Measurements from ENCODE around the gene RGS6.
"Not testable (repeated sequence)": the region's sequence is repeated elsewhere in the genome, so short reads cannot be mapped to it uniquely, and the experiment has no call there.

RGS6 gene

GRCh38 chr14:71932229-71932981, at the start of gene RGS6:
RGS6 (plus strand) TSS chr14:71932429.
- DNase-seq (ENCODE audit: low read depth in 2 of 2, low spot score in 1 of 2): no peak

- DNase-seq (ENCODE audit: low read depth in 2 of 2, low spot score in 1 of 2): no peak
These were observed 49.1 kb upstream of the RGS6 start for GRCh38 chr14:71883094-71883493.

GRCh38 chr14:71885301-71885700, 46.9 kb upstream of the RGS6 start:
- DNase-seq (ENCODE audit: low read depth in 2 of 2, low spot score in 1 of 2): no peak

GRCh38 chr14:71887802-71888201, 44.4 kb upstream of the RGS6 start:
- not testable (repeated sequence) for DNase-seq (ENCODE audit: low read depth in 2 of 2, low spot score in 1 of 2)

GRCh38 chr14:71890541-71890940, 41.7 kb upstream of the RGS6 start:
- no peak for DNase-seq (ENCODE audit: low read depth in 2 of 2, low spot score in 1 of 2)

- DNase-seq (ENCODE audit: low read depth in 2 of 2, low spot score in 1 of 2): no peak
These were observed 41.0 kb upstream of the RGS6 start for GRCh38 chr14:71891185-71891584.

- no peak for DNase-seq (ENCODE audit: low read depth in 2 of 2, low spot score in 1 of 2)
These were observed 40.3 kb upstream of the RGS6 start for GRCh38 chr14:71891970-71892369.

- no peak for DNase-seq (ENCODE audit: low read depth in 2 of 2, low spot score in 1 of 2)
These were observed 27.2 kb upstream of the RGS6 start for GRCh38 chr14:71905031-71905430.

GRCh38 chr14:71905860-71906259, 26.4 kb upstream of the RGS6 start:
- no peak for DNase-seq (ENCODE audit: low read depth in 2 of 2, low spot score in 1 of 2)

- DNase-seq (ENCODE audit: low read depth in 2 of 2, low spot score in 1 of 2): no peak
These were observed 24.3 kb upstream of the RGS6 start for GRCh38 chr14:71907793-71908515.

GRCh38 chr14:71911669-71912068, 20.6 kb upstream of the RGS6 start:
- DNase-seq (ENCODE audit: low read depth in 2 of 2, low spot score in 1 of 2): no peak

GRCh38 chr14:71913342-71913741, 18.9 kb upstream of the RGS6 start:
- DNase-seq (ENCODE audit: low read depth in 2 of 2, low spot score in 1 of 2): no peak

GRCh38 chr14:71918955-71919354, 13.3 kb upstream of the RGS6 start:
- DNase-seq (ENCODE audit: low read depth in 2 of 2, low spot score in 1 of 2): no peak

- no peak for DNase-seq (ENCODE audit: low read depth in 2 of 2, low spot score in 1 of 2)
These were observed 8.7 kb upstream of the RGS6 start for GRCh38 chr14:71923513-71923912.

GRCh38 chr14:71931492-71932228, 569 bp upstream of the RGS6 start:
- DNase-seq (ENCODE audit: low read depth in 2 of 2, low spot score in 1 of 2): no peak

- no peak for DNase-seq (ENCODE audit: low read depth in 2 of 2, low spot score in 1 of 2)
These were observed 865 bp downstream of the RGS6 start for GRCh38 chr14:71933001-71933587.

GRCh38 chr14:71938273-71938672, 6.0 kb downstream of the RGS6 start:
- DNase-seq (ENCODE audit: low read depth in 2 of 2, low spot score in 1 of 2): not testable (repeated sequence)

GRCh38 chr14:71939344-71939743, 7.1 kb downstream of the RGS6 start:
- DNase-seq (ENCODE audit: low read depth in 2 of 2, low spot score in 1 of 2): not testable (repeated sequence)

GRCh38 chr14:71940500-71940899, 8.3 kb downstream of the RGS6 start:
- DNase-seq (ENCODE audit: low read depth in 2 of 2, low spot score in 1 of 2): not testable (repeated sequence)

GRCh38 chr14:71941616-71942015, 9.4 kb downstream of the RGS6 start:
- not testable (repeated sequence) for DNase-seq (ENCODE audit: low read depth in 2 of 2, low spot score in 1 of 2)

- no peak for DNase-seq (ENCODE audit: low read depth in 2 of 2, low spot score in 1 of 2)
These were observed 10.9 kb downstream of the RGS6 start for GRCh38 chr14:71942904-71943694.
